ENCODE results near the gene KMO. TPM values are rescaled to one million over a fixed set of nuclear protein-coding genes. Genes with fewer than 3 reads are reported as not detected.

KMO gene
- total RNA-seq, 1 experiment from 2014 or later = 0.17 TPM

GRCh38 chr1:241630005-241630404 lies 97.8 kb downstream of the KMO start:
- no peak for DNase-seq (ENCODE audit: low read depth)

- DNase-seq (ENCODE audit: low read depth) = no peak
Measured at GRCh38 chr1:241630476-241630875, 98.3 kb downstream of the KMO start.

DNA sequence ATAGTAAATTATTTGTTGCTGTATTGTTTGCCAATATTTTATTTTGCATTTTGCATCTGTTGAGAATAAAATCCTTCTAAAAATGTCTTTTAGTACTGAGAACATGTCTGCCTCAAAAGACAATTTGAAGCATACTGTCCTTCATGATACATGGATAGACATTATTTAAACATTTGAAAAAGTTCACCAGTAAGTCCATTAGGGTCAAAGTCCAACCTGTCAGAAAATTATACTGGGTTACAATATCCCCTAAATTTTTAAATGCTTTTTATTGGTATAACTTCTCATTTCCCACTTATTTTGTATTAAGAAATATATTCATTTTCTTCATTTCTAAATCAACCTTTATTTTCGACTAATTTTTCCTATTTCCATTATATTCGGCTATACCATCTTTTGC lies 98.7 kb downstream of the KMO start:
- DNase-seq (ENCODE audit: low read depth) = no peak

- no peak for DNase-seq (ENCODE audit: low read depth)
Measured at GRCh38 chr1:241631674-241632073, 99.5 kb downstream of the KMO start.

DNA sequence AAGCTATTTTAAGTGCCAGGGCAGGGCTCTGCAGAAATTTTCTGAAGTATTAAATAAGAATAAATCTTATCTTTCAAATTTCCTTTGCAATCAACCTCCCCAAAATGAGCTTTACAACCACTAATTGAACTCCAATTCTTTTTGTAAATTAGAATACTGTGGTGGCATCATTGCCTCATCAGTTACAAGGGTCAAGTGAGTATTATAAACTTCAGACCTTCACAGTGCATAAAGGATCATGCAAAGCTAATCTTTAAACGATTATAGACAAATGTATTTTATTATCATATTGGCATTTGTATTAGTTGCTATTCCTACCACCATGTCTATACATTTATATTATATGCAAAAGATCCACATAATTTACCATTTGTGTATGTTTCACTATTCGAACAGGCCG lies 100.8 kb downstream of the KMO start:
- DNase-seq (ENCODE audit: low read depth) = no peak

DNA sequence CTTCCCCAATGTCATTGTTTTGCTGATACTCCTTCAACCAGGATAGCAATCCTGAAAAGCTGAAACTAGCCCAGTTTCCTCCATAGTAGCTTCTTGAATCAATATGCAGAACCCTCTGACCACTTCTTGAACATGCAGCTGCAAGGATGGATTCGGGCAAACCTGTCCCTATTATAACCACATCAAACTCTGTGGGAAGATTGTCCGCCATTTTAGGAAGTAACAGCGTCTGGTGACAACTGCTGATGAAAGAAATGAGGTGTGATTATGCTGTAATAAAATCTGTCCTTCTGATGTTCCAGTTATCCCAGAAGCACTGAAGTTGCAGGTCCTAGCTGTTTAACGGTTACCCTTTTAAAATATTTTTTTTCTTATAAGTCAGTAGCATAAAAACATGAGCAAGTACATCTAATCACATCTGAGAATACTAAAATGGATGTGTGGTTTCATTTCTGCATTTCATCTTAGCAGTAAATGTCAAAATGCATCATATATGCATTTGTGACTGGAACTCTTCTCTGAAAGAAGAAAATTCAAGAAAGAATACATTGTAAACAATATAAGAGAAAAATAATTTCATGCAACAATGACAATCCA lies 103.5 kb downstream of the KMO start:
- no peak for DNase-seq (ENCODE audit: low read depth)

DNA sequence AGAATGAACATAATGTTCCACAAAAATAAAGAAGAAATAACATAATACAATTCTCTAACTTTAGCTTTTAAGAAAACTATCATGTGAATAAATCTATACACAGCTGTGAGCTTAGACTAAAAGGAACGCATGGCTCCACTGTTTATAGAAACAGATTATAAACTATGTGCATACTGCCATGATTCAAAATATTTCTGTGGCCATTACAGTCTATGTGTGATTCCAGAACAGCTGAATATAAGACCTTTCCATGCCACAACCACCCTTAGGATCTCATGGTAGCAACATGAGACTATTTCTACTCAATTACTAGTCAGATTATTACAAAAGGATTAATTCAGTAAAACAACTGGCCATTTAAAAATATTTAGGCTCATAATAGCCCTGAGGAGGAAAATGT lies 104.1 kb downstream of the KMO start:
- no peak for DNase-seq (ENCODE audit: low read depth)

GRCh38 chr1:241637046-241637590 lies 104.9 kb downstream of the KMO start:
- no peak for DNase-seq (ENCODE audit: low read depth)

DNA sequence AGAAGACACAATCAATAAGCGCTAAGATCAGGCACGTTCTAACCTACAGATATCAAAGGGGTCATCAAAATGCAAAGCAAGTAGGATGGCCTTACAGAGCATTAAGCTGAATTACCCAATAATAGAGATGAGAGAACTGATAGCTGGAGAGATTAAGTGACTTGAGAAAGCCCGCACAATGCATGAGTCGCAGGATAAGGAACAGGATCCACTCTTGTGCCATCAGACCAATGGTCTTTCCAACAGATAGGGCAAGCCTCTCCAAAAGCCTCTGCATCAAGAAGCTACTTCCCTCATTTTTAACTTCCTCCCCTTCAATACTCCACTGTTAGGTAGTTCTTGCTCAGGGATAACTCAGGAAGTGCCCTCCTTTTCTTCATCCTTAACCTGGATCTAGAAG lies 105.4 kb downstream of the KMO start:
- peak; percentile 21 for DNase-seq (ENCODE audit: low read depth)

DNA sequence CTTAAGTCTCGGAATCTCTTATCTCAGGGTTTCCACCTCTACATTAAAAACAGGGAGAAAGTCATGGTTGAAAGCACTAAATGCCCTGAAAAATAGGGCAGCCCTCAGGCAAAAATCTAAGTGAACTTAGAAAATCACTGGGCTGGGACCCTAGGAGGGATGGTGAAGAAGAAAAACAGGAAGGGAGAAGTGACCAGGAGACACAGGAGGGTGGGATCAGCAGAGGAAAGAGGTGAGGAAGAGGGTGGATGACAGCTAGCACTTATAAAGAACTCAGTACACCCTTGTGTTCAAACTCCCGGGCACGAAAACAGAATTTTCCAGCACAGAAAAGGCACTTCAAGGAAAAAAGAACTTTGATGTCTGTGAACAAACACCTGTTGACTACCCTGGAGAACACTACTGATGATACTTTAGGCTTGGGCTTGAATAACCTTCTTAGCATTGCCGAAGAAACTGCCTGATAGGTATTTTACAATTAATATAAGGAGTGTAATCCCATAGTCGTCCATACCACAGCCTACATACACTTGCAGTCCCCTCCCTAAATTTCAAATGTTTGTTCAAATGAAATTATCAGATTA lies 106.0 kb downstream of the KMO start:
- DNase-seq (ENCODE audit: low read depth) = no peak

DNA sequence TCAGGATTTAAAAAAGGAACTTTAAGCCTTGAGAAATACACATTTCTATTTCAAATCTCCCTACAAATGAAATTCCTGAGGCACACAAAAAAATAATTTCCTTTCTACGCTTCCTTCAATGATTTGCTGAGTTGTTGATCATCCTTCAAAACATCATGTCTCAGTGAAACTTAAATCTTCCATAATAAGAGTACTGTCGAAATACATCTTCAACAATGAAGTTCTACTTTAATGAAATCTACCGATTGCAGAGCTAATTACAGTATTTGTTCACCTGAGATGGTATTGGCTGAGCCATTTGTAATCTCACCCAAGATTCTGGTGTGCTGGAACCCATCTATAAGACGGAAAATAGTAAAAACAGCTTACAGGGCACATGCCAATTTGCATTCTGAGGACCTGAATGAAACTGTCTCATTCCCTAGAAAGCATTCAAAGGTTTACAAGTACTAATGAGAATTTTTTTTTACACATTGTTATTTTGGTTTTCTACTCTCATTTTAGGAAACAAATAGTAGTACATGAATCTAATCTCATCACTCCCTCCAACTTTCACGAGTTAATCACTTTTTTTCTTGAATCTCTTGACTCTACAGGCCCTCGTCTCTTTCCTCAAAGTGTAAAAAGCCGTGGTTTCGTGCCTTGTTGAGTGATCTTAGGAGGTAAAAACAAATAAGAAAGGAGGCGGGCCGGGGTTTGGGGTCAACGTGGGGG lies 106.9 kb downstream of the KMO start:
- no peak for DNase-seq (ENCODE audit: low read depth)

- DNase-seq (ENCODE audit: low read depth) = peak; percentile 65
Measured at GRCh38 chr1:241639623-241640148, 107.5 kb downstream of the KMO start.

DNA sequence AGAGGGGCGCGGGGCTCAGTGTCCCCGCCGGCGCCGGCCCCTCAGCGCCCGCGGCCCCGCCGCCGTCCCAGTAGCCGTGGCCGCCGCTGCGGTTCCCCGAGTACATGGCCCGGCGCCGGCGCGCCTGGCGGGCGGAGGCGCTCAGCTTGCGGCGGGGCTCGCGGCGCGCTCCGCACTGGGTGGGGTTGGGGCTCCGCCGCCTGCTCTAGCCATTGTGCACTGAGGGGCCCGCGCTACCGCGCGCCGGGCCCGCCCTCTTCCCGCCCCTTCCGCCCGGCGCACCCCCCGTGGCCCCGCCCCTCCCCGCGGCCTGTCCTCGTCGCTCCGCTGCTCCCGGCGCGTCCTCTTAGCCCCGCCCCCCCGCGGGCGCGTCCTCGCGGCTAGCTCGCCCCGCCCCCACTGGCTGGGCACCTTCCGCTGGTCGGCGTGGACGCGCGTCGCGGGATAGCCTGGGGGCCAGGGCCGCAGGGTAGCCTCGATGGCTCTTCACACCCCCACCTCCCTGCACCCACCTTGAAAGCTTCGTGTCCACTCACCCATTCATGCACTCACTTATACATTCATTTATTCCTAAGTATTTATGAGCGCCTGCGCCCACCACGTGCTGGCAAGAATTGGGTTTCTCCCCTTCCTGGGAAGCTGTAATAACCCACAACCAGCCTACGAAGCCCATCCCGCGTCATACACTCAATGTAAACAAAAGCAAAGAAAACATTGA lies 108.1 kb downstream of the KMO start, which contains the start of the genes CHML and OPN3:
TSS of gene CHML (minus strand) at position 221 of the 718 bp plus-strand sequence. CDS start 4,603 bp downstream, outside the sequence.
TSS of gene OPN3 (minus strand) at position 221 of the 718 bp plus-strand sequence. CDS start at position 106, 115 bp downstream.
- DNase-seq (ENCODE audit: low read depth) = peak; percentile 94

GRCh38 chr1:241640867-241641622 lies 108.9 kb downstream of the KMO start:
- DNase-seq (ENCODE audit: low read depth) = no peak

DNA sequence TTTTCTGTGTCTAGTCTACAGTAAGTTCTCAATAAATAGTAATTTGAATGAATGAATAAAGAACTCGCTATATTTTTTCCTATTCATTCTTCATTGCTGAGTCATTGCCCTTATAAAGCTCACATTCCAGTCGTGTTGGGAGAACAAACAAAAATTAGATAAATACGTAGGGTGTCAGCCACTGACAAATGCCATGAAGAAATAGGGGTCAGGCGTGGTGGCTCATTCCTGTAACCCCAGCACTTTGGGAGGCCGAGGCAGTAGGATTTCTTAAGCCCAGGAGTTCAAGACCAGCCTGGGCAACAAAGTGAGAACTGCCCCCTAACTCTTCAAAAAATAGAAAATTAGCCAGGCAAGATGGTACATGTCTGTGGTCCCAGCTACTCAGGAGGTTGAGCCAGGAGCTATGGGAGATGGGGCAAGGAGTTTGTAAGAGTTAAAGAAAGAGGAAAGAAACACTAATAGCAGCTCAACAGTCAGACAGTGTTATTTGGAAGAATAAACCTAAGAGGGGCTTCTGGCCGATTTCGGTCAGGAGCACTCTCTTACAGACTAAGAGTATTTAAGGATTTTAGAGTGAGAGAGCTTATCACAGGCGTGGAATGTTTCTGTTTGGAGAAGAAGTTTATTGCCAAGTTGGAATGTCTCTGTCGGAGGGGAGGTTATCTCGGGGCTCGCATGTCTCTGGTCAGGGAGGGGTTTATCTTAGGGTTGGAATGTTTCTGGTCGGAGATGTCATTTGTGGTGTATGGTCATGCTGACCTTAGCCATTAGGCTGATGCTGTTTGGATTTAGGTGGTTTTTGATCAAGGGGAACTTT lies 109.8 kb downstream of the KMO start:
- no peak for DNase-seq (ENCODE audit: low read depth)

DNA sequence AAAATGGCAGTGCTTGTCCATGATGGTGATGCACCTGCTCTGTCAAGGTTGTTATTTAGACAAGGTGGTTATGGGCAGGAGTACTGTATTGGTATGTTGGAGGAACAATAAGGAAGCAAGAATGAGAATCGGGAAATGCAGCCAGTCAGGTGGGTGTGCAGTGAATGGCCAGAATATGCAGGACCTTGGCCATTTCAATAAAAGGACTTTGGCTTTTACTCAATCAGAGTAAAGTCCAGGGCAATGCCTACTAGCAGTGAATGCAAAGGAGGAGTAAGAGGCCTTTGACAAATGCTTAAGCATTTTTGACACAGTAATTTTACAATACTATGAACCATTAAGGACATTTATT lies 110.4 kb downstream of the KMO start:
- DNase-seq (ENCODE audit: low read depth) = no peak

- no peak for DNase-seq (ENCODE audit: low read depth)
Measured at GRCh38 chr1:241644259-241644658, 112.1 kb downstream of the KMO start.

DNA sequence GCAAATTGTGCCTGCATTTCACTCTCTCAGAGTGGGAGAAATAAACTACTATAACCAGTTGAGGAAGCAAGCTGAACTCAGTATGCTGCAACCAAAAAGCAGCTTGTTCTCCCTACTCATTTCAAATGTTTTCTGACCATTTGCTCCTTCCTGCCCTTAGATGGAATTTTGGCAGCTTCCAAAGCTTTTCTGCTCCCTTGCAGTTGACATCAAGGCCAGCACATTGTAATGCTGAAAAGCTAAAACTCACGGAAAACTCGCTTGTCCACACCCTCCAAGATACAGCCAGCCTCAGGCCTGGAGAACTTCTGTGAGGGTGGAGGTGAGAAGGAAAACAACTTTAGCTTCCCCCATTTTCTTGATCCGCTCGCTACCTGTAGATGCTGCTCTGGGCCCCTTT lies 113.0 kb downstream of the KMO start:
- no peak for DNase-seq (ENCODE audit: low read depth)
